WTC11 (cell line): Measurements from ENCODE around the gene FCHSD2. TPM values are rescaled to one million over a fixed set of nuclear protein-coding genes. Genes with fewer than 3 reads are reported as not detected.

Experiments used
- ATAC-seq: fragments of 200-7000 bp; cut with Tn5 transposase; 2 replicates; pipeline ENCODE4 v1.10.0; 2021; ENCODE audit warnings: mild to moderate bottlenecking, moderate library complexity
- CTCF ChIA-PET: fragments of 300-600 bp; sonication (Branson Sonifier 250); formaldehyde crosslinking; loops from one replicate; lab custom pipeline; 2021; ENCODE audit warnings: antibody characterized with exemption; lab: Charles Lee
- POLR2A ChIA-PET: fragments of 350-600 bp; sonication (Branson Sonifier 250); formaldehyde crosslinking; loops from one replicate; lab custom pipeline; 2021; ENCODE audit warnings: antibody characterized with exemption; lab: Charles Lee
- DNase-seq: peaks from one replicate; pipeline ENCODE4 v3.0.0; 2021; ENCODE audit warnings: low spot score
- H3K27ac Mint-ChIP-seq: 2 replicates; pipeline ENCODE4 v1.8.0; 2021; ENCODE audit warnings: mixed read lengths
- H3K27me3 Mint-ChIP-seq: 2 replicates; pipeline ENCODE4 v1.8.0; 2021; ENCODE audit warnings: low read depth, mild to moderate bottlenecking, moderate library complexity, mixed read lengths
- H3K36me3 Mint-ChIP-seq: 2 replicates; pipeline ENCODE4 v1.8.0; 2021; ENCODE audit warnings: mixed read lengths
- H3K4me1 Mint-ChIP-seq: 2 replicates; pipeline ENCODE4 v1.8.0; 2022; ENCODE audit warnings: mixed read lengths
- H3K4me3 Mint-ChIP-seq: 2 replicates; pipeline ENCODE4 v1.8.0; 2021; ENCODE audit warnings: mild to moderate bottlenecking, moderate library complexity, mixed read lengths
- H3K9me3 Mint-ChIP-seq: 2 replicates; pipeline ENCODE4 v1.8.0; 2021; ENCODE audit warnings: mixed read lengths
- ATF1 ChIP-seq: sonication (generic); formaldehyde crosslinking; IDR thresholded peaks from 2 replicates; pipeline ENCODE4 v1.8.1; 2023; ENCODE audit warnings: mild to moderate bottlenecking, moderate library complexity, missing genetic modification reagents
- ATF3 ChIP-seq: sonication (generic); formaldehyde crosslinking; conservative IDR thresholded peaks from 2 replicates; pipeline ENCODE4 v1.8.1; 2022; ENCODE audit warnings: mild to moderate bottlenecking, missing genetic modification reagents
- CDX4 ChIP-seq: fragments of 250-450 bp; sonication (Bioruptor Pico); IDR thresholded peaks from 2 replicates; pipeline ENCODE4 v1.9.0; 2021; ENCODE audit warnings: moderate library complexity, mild to moderate bottlenecking, inconsistent platforms, borderline replicate concordance
- ETV6 ChIP-seq: sonication (generic); formaldehyde crosslinking; IDR thresholded peaks from 2 replicates; pipeline ENCODE4 v1.8.1; 2022; ENCODE audit warnings: mild to moderate bottlenecking, missing genetic modification reagents
- FOXP1 ChIP-seq: sonication (generic); formaldehyde crosslinking; IDR thresholded peaks from 2 replicates; pipeline ENCODE4 v1.8.0; 2022; ENCODE audit warnings: missing genetic modification reagents, mild to moderate bottlenecking, moderate library complexity, borderline replicate concordance
- GABPB1 ChIP-seq: sonication (generic); formaldehyde crosslinking; IDR thresholded peaks from 2 replicates; pipeline ENCODE4 v1.8.1; 2023; ENCODE audit warnings: mild to moderate bottlenecking, missing genetic modification reagents
- NR1H2 ChIP-seq: sonication (generic); formaldehyde crosslinking; IDR thresholded peaks from 2 replicates; pipeline ENCODE4 v1.9.0; 2021; ENCODE audit warnings: mild to moderate bottlenecking, moderate library complexity, missing genetic modification reagents
- PRDM15 ChIP-seq: sonication (generic); formaldehyde crosslinking; IDR thresholded peaks from 2 replicates; pipeline ENCODE4 v1.8.0; 2022; ENCODE audit warnings: missing genetic modification reagents
- PRRX2 ChIP-seq: fragments of 250-450 bp; sonication (Bioruptor Pico); IDR thresholded peaks from 2 replicates; pipeline ENCODE4 v1.8.0; 2021; ENCODE audit warnings: mild to moderate bottlenecking
- SMAD3 ChIP-seq: sonication (generic); formaldehyde crosslinking; IDR thresholded peaks from 2 replicates; pipeline ENCODE4 v1.8.0; 2022; ENCODE audit warnings: missing genetic modification reagents, mild to moderate bottlenecking, borderline replicate concordance
- STAT6 ChIP-seq: sonication (generic); formaldehyde crosslinking; conservative IDR thresholded peaks from 2 replicates; pipeline ENCODE4 v1.8.1; 2023; ENCODE audit warnings: mild to moderate bottlenecking, low read depth, missing genetic modification reagents, moderate library complexity
- TCF7 ChIP-seq: sonication (generic); formaldehyde crosslinking; IDR thresholded peaks from 2 replicates; pipeline ENCODE4 v1.8.0; 2022; ENCODE audit warnings: mild to moderate bottlenecking, low read depth, missing genetic modification reagents, moderate library complexity
- USF2 ChIP-seq: sonication (generic); formaldehyde crosslinking; IDR thresholded peaks from 2 replicates; pipeline ENCODE4 v1.8.1; 2023; ENCODE audit warnings: mild to moderate bottlenecking, missing genetic modification reagents, moderate library complexity
- ZBTB21 ChIP-seq: sonication (generic); formaldehyde crosslinking; IDR thresholded peaks from 2 replicates; pipeline ENCODE4 v1.8.1; 2023; ENCODE audit warnings: mild to moderate bottlenecking, missing genetic modification reagents, borderline replicate concordance
- ZNF416 ChIP-seq: fragments of 250-450 bp; sonication (Bioruptor Pico); IDR thresholded peaks from 2 replicates; pipeline ENCODE4 v1.9.0; 2021; ENCODE audit warnings: mild to moderate bottlenecking, inconsistent platforms
- total RNA-seq: library from RNA; stranded (reverse); gene quantifications from 3 replicates; pipeline ENCODE4 v1.2.3, GENCODE V29; 2021

The FCHSD2 gene
- total RNA-seq, 1 experiment from 2014 or later = 10.1 TPM

GRCh38 chr11:72863091-72863490 is 279.0 kb downstream of the FCHSD2 start (continued):
- TF ChIP-seq PRDM15 (CRISPR knock-in tag) (no peak), ATF1 (CRISPR knock-in tag) (no peak)

- TF ChIP-seq GABPB1 (CRISPR knock-in tag) (no peak), ZNF416 (no peak), USF2 (no peak), CDX4 (CRISPR knock-in tag) (no peak), NR1H2 (CRISPR knock-in tag) (no peak), ATF3 (CRISPR knock-in tag) (no peak), PRRX2 (CRISPR knock-in tag) (no peak), ZBTB21 (no peak), SMAD3 (CRISPR knock-in tag) (no peak), STAT6 (CRISPR knock-in tag) (no peak)
- TF ChIP-seq, all 79 proteins: peak for 0
Observed at GRCh38 chr11:72860592-72860991, 281.5 kb downstream of the FCHSD2 start.

GRCh38 chr11:72860010-72860409 is 282.1 kb downstream of the FCHSD2 start:
- Mint-ChIP-seq H3K27ac (no peak overlapping the region), H3K9me3 (peaks cover 4% of the 10 kb centered on the region; the same call in 1 of the 2 replicates), H3K36me3 (no peaks in the 10 kb centered on the region), H3K4me3 (no peak overlapping the region), H3K4me1 (peaks cover 10% of the 10 kb centered on the region), H3K27me3 (no peaks in the 10 kb centered on the region)
- POLR2A ChIA-PET = interaction anchor here (0.5 kb wide), 1 partner anchor 50 kb away, joined by 5 read pairs; no protein-coding TSS in a partner anchor
- DNase-seq (no peak), ATAC-seq (no peak)
- CTCF ChIA-PET = interaction anchor here (1.0 to 1.5 kb wide), 3 partner anchors 28 to 377 kb away, joined by 3 to 4 read pairs (median 3); no protein-coding TSS in a partner anchor
- TF ChIP-seq USF2 = no peak
- TF ChIP-seq TCF7 = no peak
- TF ChIP-seq ETV6 (CRISPR knock-in tag) = no peak
- no peak for TF ChIP-seq FOXP1

More at GRCh38 chr11:72860592-72860991, 281.5 kb downstream of the FCHSD2 start:
- no peak for DNase-seq
- Mint-ChIP-seq H3K36me3 (no peaks in the 10 kb centered on the region), H3K27me3 (no peaks in the 10 kb centered on the region), H3K4me1 (peaks cover 10% of the 10 kb centered on the region), H3K9me3 (peaks cover 4% of the 10 kb centered on the region; the same call in 1 of the 2 replicates), H3K27ac (no peak overlapping the region), H3K4me3 (no peak overlapping the region)
- no peak for ATAC-seq
- ChIA-PET CTCF (interaction anchor here (1.0 to 1.5 kb wide), 3 partner anchors 28 to 376 kb away, joined by 3 to 4 read pairs (median 3); no protein-coding TSS in a partner anchor), POLR2A (interaction anchor here (0.5 kb wide), 1 partner anchor 51 kb away, joined by 5 read pairs; no protein-coding TSS in a partner anchor)
